Measurements from ENCODE around the gene LCOR. TPM values are rescaled to one million over a fixed set of nuclear protein-coding genes. Genes with fewer than 3 reads are reported as not detected.

LCOR gene
- total and polyA plus RNA-seq, 2 of the 4 experiments (the other 2 are of a cell fraction): 3.7 to 36.9 TPM

GRCh38 chr10:96972264-96972663 is 140.2 kb downstream of the LCOR start:
- Histone ChIP-seq H3K23ac (ENCODE audit: low read depth, low read length) (no peak overlapping the region), H2AK5ac (ENCODE audit: low read depth, low read length) (no peak overlapping the region), H2AK9ac (replicated peaks; ENCODE audit: low read depth, low read length, poor library complexity) (no peak overlapping the region), H2BK20ac (ENCODE audit: low read depth, low read length) (no peak overlapping the region), H3K4me2 (ENCODE audit: low read depth, low read length) (no peak overlapping the region), H2BK120ac (ENCODE audit: low read depth, low read length) (no peak overlapping the region), H3K9me3 (ENCODE audit: control insufficient read depth, insufficient read depth, low read length) (no peaks in the 10 kb centered on the region), H2BK15ac (ENCODE audit: low read depth, low read length) (no peak overlapping the region), H2BK5ac (ENCODE audit: low read depth, low read length, poor library complexity, severe bottlenecking) (no peak overlapping the region), H3K14ac (replicated peaks; ENCODE audit: low read depth, low read length) (no peak overlapping the region), H2AFZ (replicated peaks; ENCODE audit: low read length, poor library complexity) (no peak overlapping the region), H3K27ac (ENCODE audit: insufficient read depth, low read length) (no peak overlapping the region), H3K9ac (ENCODE audit: low read depth, low read length) (no peak overlapping the region), H3K56ac (ENCODE audit: extremely low read depth, insufficient read depth, low read length) (no peak overlapping the region), H3K4me3 (ENCODE audit: insufficient read depth, low read depth, low read length) (no peak overlapping the region), H4K20me1 (ENCODE audit: insufficient read depth, low read length) (no peaks in the 10 kb centered on the region), H3K9me1 (ENCODE audit: insufficient read depth, low read length) (no peaks in the 10 kb centered on the region; the same call in 1 of the 2 replicates), H3K4ac (ENCODE audit: low read depth, low read length) (no peak overlapping the region), H3K36me3 (ENCODE audit: control insufficient read depth, insufficient read depth, low read length) (no peaks in the 10 kb centered on the region), H4K5ac (ENCODE audit: low read depth, low read length) (no peak overlapping the region), H3K18ac (ENCODE audit: low read depth, low read length) (no peak overlapping the region), H3K79me1 (ENCODE audit: low read depth in 1 of 2, low read length in 2 of 2) (peaks cover 0 to 7% of the 10 kb centered on the region in 2 experiments; a peak in 2 of 4 replicates), H4K91ac (ENCODE audit: insufficient read depth, low read depth, low read length) (no peak overlapping the region), H3K27me3 (ENCODE audit: control insufficient read depth, insufficient read depth, low read length) (no peaks in the 10 kb centered on the region), H4K8ac (ENCODE audit: low read depth in 2 of 2, low read length in 2 of 2) (no peak overlapping the region), H3K4me1 (ENCODE audit: control insufficient read depth, insufficient read depth, low read length) (peaks cover 2% of the 10 kb centered on the region; the same call in 1 of the 2 replicates)
- DNase-seq (no peak), ATAC-seq (ENCODE audit: low read depth) (no peak)
- dilution Hi-C loops (cut with HindIII; ENCODE audit: low sequenced_read_pairs, unreplicated experiment) (no loop called here), in situ Hi-C loops (cut with MboI; ENCODE audit: low sequenced_read_pairs) (no loop called here), intact Hi-C loops (cut with micrococcal nuclease) (no loop called here)
- no TSS peak for BruUV-seq (replicated peaks)
- CTCF ChIA-PET: no interaction called here
- no CpG with 5 or more reads among the region's 1 CpG for WGBS, 2 experiments (ENCODE audit: extremely low coverage in 2 of 2, insufficient read length in 1 of 2)
- POLR2A ChIA-PET (ENCODE audit: unreplicated experiment): no interaction called here
- no peak for TF ChIP-seq RFX5 (IDR thresholded peaks at IDR 0.05; ENCODE audit: low read depth, low read length)
- TF ChIP-seq NFE2L2 (IDR thresholded peaks at IDR 0.05; ENCODE audit: low read depth, low read length): no peak
- no peak for TF ChIP-seq CEBPB (IDR thresholded peaks at IDR 0.05; ENCODE audit: low read depth, low read length)

Data from IMR-90 (cell line).